Gastroesophageal sphincter (tissue), 3 donors: ENCODE measurements around the gene TXNL1.

Source experiments
- EP300 ChIP-seq: sonication (generic); formaldehyde crosslinking; IDR thresholded peaks from one replicate; pipeline ENCODE4 v1.6.1; 2017; ENCODE audit warnings: antibody characterized with exemption, mild to moderate bottlenecking
- POLR2A ChIP-seq, 2 donors: fragments of 450-650 bp; IDR thresholded peaks; one replicate each; pipeline ENCODE4 v1.6.1; 2017; ENCODE audit warnings: antibody characterized with exemption in 2 of 2, mild to moderate bottlenecking in 2 of 2, moderate library complexity in 1 of 2
- POLR2AphosphoS5 ChIP-seq: sonication (generic); formaldehyde crosslinking; IDR thresholded peaks from one replicate; pipeline ENCODE4 v1.6.1; 2017; ENCODE audit warnings: antibody characterized with exemption
- TF ChIP-seq, protein P1 (sequence below), 4 experiments: fragments of 200-600 bp in 2 of 4; fragments of 450-650 bp in 2 of 4; sonication (generic) in 1 of 4; IDR thresholded peaks; one replicate each; pipeline ENCODE4 v1.5.1; 2017 to 2019; ENCODE audit warnings: antibody characterized with exemption in 4 of 4, mild to moderate bottlenecking in 2 of 4, moderate library complexity in 2 of 4

DNA sequence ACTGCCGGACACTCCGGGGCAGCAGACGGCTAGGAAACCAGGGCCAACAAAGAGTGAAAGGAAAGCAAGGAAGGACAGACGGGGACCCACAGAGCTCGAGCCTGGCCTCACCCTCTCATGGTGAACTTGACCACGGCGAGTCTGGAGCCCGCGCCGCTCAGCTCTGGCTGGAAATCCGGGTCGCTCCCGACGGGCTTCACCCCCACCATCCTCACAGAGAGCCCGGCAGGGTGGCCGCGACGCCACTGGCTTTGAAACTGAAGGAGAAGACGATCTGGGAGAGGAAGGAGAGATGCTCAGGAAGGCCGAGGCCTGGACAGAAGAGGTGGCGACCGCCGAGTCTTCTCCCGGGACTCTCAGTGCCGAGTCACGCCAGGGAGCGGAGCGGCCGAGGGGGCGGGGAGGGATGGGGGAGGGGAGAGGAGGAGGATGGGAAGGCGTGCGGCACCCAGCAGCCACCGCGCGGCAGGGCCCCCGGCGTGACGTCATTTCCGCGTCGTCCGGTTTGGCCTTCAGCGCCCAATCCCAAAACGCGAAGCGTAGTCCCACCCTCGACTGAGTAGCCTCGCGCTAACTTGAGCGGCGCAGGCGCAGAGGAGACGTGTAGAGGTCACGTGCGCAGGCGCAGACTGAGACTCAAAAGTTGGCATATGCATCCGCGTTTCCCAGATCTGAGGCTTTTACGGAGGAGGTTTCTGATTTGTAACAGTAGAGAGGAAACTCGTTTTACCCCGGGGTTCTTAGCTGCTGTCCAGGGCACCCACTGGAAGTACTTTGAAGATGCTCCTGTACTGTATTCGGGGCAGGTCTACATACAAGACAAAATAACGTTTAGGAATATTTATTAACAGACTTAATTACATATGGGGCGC is at the start of gene TXNL1:
- TF ChIP-seq, protein P1, sequence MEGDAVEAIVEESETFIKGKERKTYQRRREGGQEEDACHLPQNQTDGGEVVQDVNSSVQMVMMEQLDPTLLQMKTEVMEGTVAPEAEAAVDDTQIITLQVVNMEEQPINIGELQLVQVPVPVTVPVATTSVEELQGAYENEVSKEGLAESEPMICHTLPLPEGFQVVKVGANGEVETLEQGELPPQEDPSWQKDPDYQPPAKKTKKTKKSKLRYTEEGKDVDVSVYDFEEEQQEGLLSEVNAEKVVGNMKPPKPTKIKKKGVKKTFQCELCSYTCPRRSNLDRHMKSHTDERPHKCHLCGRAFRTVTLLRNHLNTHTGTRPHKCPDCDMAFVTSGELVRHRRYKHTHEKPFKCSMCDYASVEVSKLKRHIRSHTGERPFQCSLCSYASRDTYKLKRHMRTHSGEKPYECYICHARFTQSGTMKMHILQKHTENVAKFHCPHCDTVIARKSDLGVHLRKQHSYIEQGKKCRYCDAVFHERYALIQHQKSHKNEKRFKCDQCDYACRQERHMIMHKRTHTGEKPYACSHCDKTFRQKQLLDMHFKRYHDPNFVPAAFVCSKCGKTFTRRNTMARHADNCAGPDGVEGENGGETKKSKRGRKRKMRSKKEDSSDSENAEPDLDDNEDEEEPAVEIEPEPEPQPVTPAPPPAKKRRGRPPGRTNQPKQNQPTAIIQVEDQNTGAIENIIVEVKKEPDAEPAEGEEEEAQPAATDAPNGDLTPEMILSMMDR (IDR thresholded peaks at IDR 0.05) = no peak
- TF ChIP-seq EP300 (no peak), POLR2AphosphoS5 (peak; percentile 92), POLR2A (IDR thresholded peaks at IDR 0.05) (peak; percentile 73 to 77)
